ENCODE measurements around the gene NOMO2.
"Not testable (repeated sequence)": the region's sequence is repeated elsewhere in the genome, so short reads cannot be mapped to it uniquely, and the experiment has no call there.

The NOMO2 gene

DNA sequence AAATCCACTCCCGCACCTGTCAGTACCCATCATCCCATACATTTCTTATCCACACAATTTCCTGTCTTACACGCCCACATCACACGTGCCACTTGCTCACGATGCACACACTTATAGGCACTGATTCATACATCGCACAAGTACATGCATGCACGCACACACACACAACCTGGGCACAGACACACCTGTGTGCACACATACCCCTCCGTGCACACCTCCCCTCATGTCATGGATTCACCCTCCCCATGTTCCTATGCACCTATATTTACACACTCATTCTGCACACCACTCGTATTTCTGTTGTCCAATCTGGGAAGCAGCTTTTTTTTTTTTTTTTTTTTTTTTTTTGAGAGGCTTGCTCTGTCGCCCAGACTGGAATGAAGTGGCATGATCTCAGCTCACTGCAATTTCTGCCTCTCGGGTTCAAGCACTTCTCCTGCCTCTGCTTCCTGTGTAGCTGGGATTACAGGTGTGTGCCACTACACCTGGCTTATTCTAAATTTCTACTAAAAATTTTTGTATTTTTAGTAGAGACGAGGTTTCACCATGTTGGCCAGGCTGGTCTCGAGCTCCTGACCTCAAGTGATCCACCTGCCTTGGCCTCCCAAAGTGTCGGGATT lies 13.5 kb upstream of the NOMO2 start:
- in situ Hi-C loops (cut with HindIII; ENCODE audit: low sequenced_read_pairs): not testable (repeated sequence)

DNA sequence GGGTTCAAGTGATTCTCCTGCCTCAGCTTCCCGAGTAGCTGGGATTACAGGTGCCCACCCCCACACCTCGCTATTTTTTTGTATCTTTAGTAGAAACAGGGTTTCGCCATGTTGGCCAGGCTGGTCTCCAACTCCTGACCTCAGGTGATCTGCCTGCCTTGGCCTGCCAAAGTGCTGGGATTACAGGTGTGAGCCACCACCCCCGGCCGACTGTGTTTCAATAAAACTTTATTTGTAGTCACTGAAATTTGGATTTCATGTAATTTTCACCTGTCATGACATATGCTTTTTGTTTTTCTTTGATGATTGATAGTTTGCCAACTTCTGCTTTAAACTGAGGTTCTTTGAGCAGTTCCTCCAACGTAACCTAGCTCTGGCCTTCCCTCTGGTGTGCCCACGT lies 12.0 kb upstream of the NOMO2 start:
- in situ Hi-C loops (cut with HindIII; ENCODE audit: low sequenced_read_pairs): not testable (repeated sequence)

DNA sequence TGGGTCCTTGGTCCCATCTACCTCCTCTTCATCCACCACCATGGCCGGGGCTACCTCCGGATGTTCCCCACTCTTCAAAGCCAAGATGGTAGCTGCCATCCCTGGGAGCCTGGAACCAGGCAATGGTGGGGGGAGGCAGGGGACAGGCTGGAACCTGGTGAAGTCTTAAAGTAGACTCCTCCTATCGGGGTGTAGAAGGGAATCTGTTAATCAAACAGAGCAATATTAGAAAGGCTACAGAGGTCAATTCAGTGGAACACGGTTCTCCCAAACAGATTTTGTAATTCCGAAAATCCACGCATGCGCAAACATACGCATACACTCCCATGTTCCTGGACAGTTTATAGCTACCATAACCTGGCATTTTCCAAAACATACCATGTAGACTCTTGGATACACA lies 11.1 kb upstream of the NOMO2 start:
- in situ Hi-C loops (cut with HindIII; ENCODE audit: low sequenced_read_pairs): not testable (repeated sequence)

DNA sequence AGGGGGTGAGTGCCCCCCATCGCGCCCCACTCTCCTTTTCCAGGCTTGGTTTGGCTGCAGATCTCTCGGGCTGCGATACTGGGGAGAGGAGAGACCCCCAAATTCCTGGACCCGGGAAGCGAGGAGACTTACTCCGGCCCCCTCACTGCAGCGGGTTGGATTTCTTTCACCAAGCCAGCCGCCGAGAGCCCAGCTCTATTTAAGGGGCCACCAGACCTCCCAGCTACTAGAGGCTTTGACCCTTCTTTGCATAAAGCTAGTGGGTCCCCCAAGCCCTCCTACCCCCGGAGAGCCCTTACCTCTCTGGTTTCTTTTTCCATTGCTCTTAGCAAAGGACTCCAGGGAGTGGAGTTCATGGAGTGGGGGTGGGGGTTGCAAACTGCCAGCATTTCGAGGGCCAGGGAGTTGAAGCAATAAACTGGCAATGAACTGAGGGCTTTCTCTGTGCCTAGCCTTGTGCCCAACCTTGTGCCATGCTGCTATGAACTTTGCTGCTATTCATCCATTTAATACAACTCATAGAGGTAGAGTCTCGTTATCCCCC lies 9.5 kb upstream of the NOMO2 start:
- in situ Hi-C loops (cut with HindIII; ENCODE audit: low sequenced_read_pairs): not testable (repeated sequence)

DNA sequence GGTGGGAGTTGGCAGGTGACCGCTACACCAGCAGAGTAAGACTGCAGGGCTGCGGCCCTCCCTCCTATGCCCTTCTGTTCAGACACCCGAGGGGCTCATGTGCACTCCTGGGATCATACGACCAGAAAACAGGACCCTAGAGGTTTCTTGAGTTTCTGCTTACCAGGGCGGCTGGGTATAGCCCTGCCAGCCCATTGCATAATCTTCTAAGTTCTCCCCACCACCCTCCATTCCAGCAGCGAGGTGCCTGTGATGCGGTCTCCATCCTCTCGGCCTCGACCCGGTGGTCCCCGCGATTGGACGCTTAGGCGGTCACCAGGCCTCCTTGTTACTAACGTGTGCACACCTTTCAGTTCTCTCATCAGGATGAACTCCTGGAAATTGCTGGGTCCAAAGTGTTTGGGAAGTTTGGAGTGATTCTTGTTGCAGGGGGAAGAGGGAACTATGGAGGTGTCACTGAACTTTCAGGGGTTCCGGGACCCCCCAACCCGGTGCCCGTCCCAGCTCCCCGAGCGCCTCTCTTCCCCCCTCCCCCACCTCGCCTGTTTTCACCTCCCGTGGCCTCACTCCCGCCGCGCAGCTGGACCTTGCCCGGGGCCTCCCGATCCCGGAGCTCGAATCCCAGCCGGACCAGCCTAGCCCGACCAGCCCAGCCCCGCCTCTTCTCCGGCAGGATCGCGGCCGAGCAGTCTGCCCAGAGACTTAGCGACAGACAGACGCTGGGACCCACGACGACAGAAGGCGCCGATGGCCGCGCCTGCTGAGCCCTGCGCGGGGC lies 8.8 kb upstream of the NOMO2 start:
- in situ Hi-C loops (cut with HindIII; ENCODE audit: low sequenced_read_pairs): not testable (repeated sequence)

DNA sequence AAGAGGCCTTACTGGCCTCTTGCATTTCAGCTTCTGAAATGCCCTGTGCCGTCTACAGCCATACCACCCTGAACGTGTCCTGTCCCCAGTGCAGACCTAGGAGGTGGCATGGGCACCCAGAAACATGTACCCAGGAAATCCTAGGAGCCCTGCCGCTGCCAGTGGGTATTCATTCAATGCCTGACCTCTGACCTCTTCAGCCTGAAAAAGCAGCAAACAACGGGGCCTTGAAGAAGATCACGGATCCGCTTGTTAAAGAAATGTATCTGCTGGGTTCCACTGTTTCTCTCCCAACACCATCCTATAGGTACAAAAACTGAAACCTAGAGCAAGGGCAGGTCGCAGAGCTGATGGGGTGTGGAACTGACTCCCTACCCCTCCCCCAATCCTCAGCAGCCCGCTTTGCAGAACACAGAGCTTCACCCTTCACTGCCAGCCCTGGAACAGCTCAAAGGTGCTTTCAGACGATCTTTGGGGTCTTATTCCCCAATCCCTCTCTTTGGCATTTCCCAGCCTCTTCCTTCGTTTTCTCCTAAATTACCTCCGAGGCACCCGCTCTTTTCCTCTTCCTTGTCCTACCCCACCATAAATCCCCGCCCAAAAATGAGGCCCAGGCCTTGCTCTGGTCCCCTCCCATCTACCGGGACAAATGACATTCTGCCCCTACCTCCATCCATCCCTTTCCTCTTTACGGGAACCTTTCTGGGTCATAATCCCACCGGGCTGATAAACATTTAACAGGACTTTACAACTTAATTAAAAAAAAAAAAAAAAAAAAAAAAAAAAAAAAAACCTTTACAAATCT lies 1.3 kb downstream of the NOMO2 start:
- in situ Hi-C loops (cut with HindIII; ENCODE audit: low sequenced_read_pairs): not testable (repeated sequence)

DNA sequence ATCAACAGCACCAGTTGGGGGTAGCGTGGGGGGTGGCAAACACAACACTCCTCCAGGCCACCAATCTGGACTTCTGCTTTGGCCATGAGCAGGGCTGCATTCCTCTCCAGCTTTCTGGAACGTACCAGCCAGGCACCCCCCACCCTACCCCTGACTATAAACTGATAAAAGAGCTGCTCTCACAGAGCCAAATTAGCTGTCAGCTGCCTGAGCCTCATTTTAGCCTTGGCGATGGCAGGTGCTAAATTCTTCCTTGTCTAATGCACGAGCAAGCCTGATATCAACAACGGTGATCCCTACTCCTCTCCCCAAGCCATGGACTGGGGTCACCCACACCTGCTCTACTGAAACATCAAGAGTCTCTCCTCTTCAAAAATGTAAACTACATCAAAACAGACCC lies 8.2 kb downstream of the NOMO2 start:
- in situ Hi-C loops (cut with HindIII; ENCODE audit: low sequenced_read_pairs): not testable (repeated sequence)

DNA sequence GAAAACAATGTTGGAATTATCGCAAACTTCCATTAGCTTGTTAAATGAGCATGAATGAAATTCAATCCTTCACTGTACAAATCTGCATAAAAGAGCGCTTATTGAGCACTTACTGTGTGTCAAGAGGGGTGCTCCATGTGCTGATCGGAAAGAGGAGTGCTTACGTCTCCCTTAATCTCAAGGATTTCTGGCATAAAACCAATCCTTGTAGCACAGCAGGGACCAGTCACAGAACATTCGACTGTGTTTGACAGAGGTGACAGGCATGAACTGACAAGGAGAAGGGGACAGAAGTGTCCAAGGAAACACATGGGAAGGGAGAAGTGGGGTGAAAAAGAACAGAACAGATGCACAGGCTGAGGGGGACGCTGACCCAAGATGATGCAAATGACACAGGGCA lies 14.5 kb downstream of the NOMO2 start:
- in situ Hi-C loops (cut with HindIII; ENCODE audit: low sequenced_read_pairs): not testable (repeated sequence)

DNA sequence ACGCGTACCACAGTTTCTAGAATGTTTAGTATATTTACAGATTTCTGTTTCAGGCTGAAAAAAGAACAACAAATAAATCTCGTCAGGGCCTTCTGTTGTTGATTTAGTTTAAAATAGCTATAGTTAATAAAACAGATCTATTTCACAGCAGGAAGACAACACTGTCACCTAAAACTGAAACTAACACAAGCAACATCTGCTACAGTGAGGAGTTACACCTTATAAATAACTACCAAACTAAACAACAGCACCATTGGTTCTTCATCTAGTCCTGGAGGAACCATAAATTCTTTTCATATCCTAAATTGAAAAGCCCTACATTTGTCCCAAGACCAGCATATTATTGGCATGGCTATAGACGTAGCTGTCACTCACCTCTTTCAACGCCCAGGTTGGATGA lies 15.0 kb downstream of the NOMO2 start:
- in situ Hi-C loops (cut with HindIII; ENCODE audit: low sequenced_read_pairs): not testable (repeated sequence)

DNA sequence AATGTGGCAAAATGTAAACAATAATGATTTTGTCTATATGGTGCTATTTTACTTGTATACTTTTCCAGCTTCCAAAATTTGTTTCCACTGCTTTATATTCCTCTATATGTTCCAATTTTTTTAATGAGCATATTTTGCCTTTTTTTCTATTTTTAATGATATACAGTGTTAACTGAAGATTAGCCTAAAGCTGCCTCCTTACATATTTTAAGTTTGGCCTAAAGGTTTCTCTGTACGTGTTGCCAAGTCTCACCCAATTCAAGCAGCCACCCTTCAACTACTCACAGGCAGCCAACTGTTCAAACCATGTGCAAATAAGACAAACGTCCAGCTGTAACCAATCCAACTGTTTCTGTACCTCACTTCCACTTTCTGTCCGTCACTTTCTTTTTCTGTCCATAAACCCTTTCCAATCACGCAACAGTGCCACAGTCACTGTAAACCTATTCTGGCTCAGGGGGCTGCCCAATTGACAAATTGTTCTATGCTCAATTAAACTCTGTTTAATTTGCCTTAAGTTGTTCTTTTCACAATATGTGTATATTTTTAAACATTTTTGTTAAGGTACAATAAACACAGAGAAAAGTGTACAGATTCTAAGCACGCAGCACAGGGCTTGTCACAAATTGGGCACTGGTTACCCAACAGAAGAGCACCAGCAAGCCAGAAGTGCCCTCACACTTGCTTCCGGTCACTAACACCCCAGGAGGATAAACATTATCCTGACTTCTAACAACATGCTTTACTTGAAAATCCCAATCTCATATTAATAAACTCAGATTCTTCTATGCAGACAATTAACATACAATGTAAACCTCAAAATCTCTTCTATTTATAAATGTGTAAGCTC lies 17.4 kb downstream of the NOMO2 start:
- in situ Hi-C loops (cut with HindIII; ENCODE audit: low sequenced_read_pairs): not testable (repeated sequence)

DNA sequence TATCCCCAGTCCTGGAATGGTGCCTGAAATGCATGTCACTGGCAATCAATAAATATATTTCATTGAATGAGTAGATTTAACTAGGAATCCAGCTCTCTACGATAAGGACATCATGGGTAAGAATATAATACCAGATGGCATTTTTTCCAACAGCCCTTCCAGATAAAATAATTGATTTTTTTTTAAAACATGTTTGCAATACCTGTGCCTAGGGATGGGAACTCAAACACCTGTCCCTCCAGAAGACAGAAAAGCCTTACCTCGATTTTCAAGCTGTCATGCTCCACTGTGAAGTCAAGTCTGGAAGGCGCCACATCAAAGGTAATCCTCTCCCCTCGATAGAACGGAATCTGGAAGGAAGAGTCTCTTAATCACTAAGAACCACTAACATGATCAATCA lies 20.0 kb downstream of the NOMO2 start:
- in situ Hi-C loops (cut with HindIII; ENCODE audit: low sequenced_read_pairs): not testable (repeated sequence)

DNA sequence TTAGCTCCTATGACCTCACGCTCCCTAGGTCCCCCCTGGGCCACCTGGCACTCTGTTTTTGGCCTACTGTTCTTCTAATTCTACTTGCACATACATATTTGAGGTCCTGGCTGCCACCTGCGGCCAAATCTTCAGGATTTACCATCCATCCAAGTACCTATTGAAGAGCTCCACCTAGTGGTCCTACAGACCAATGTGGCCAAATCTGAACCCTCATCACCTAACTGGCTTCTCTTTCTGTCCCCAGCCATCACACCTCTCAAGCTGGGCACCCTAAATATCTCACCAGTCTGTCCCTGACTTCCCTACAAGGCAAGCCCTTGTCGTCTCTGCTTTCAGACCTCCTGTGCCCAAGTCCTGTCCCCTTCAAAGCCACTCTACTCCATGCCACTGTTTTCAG lies 24.9 kb downstream of the NOMO2 start:
- in situ Hi-C loops (cut with HindIII; ENCODE audit: low sequenced_read_pairs): not testable (repeated sequence)

DNA sequence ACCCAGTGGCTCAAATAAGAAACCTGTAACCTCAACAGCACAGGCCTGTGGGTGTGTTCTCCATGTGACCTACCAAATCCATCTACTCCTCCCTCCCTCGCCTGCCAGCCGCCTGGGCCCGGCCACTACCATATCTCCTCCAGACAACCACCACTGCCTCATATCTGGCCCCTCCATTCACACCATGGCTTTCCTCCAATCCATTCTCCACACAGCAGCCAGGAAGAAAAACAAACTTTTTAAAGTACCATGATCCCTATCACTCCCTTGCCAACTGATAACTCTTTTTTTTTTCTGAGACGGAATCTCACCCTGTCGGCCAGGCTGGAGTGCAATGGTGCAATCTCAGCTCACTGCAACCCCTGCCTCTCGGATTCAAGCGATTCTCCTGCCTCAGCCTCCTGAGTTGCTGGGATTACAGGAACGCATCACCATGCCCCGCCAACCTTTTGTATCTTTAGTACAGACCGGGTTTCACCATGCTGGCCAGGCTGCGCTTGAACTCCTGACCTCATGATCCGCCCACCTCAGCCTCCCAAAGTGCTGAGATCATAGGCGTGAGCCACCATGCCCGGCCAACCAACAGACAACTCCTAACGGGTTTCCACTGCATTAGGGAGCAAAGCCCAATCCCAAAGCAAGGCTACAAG lies 26.3 kb downstream of the NOMO2 start:
- in situ Hi-C loops (cut with HindIII; ENCODE audit: low sequenced_read_pairs): not testable (repeated sequence)

DNA sequence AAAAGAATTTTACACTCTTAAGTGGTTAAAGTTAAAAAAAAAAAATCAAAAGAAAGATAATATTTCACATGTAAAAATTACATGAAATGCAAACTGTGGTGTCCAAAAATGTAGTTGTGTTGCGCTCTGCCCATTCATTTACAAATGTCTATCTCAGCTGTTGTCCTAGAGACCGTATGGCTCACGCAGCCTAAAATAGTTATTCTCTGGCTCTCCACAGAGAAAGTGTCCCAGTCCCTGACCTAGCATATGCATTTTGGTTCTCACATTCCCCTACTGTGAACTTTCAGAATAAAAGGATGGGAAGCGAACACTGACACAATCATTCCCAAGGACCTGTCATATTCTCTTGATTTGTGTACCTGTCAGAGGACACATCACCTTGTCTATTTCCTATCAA lies 27.6 kb downstream of the NOMO2 start:
- in situ Hi-C loops (cut with HindIII; ENCODE audit: low sequenced_read_pairs): not testable (repeated sequence)

DNA sequence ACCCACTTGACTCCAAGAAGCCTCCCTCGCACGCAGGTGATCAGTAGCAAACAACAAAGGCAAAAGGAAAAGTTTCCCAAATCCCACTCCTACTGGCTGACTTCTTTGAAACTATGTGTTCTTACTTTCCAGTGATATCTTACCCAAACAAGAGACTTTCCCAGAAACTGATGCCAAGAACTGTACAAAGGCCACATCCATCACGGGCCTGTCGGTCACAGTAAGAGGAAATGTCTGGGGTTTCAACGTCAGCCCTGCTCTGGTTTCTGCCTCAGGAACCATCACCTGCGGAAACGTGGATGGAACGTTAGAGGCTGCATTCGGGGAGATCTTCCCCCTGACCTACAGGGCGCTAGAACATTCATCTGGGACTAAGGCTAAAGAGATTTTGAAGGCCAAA lies 30.6 kb downstream of the NOMO2 start:
- in situ Hi-C loops (cut with HindIII; ENCODE audit: low sequenced_read_pairs): not testable (repeated sequence)

DNA sequence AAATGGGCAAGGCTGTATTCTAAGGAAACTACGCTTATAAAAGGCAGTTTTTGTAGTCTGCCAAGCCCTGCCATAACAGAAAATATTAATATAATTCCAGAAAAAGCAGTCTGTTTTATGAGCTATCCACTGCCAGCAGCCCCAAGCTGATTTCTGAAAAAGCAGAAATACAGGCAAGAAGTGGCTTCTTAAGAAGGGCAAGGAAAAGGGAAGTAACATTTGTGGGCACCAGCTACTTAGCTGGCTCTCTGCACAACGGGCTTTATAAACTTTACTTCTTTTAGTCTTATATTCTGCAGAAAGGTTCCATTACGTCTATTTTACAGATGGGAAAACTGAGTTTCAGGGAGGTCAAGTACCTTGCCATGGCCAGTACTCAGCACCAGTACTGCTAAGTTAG lies 31.6 kb downstream of the NOMO2 start:
- in situ Hi-C loops (cut with HindIII; ENCODE audit: low sequenced_read_pairs): not testable (repeated sequence)

DNA sequence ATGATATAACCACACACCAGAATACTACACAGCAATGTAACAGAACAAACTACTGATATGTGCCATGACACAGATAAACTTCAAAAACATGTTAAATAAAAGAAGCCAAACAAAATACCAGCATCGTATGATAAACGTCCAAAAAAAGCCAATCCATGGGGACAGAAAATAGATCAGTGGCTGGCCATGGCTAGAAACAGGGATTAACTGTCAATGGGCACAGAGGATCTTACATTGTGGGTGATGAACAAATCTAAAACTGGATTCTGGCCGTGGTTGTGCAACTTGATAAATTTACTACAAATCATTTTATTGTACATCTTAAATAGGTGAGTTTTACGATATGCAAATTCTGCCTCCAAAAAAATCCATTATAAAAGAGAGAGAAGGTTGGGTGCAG lies 35.4 kb downstream of the NOMO2 start:
- in situ Hi-C loops (cut with HindIII; ENCODE audit: low sequenced_read_pairs): not testable (repeated sequence)

DNA sequence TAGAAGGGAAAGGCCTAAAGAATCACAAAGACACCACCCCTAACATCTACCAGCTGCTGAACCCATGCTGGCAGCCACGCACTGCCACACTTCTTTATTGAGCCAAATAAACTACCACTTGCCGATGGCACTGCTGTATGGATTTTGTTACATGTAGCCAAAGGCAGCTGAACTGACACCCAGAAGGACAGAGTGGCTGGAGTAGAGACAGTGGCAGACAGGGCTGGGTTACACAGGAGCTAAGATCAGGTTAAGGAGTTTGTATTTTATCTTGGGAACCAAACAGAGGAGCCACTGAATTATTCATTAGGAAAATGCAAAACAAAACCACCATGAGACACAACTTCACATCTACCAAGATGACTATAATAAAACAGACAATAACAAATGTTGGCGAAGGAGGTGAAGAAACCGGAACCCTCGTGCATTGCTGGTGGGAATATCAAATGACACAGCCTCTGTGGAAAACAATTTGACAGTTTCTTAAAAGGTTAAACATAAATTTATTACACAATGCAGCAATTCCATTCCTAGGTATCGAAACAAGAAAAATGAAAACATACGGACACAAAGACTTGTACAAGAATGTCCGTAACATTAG lies 35.9 kb downstream of the NOMO2 start:
- in situ Hi-C loops (cut with HindIII; ENCODE audit: low sequenced_read_pairs): not testable (repeated sequence)

DNA sequence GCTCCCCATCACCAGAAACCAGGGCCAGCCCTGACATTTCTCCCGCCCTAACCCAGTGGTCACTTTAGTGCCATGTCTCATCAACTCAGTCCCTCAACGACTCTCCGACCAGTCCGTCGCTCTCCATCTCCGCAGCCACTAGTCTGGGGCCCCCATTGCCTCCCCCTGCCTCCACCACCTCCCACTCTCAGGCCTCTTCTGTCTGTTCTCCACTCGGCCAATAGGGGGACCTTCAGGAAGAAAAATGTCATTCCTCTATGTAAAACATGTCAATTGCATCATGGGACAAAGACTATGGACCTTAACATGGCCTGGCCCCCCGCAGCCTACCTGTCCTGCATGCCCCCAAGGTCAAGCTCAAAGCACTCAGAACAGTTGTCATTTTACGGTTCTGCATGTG lies 39.3 kb downstream of the NOMO2 start:
- in situ Hi-C loops (cut with HindIII; ENCODE audit: low sequenced_read_pairs): not testable (repeated sequence)
